ENCODE results near the gene ACTL6B.

The ACTL6B gene

DNA sequence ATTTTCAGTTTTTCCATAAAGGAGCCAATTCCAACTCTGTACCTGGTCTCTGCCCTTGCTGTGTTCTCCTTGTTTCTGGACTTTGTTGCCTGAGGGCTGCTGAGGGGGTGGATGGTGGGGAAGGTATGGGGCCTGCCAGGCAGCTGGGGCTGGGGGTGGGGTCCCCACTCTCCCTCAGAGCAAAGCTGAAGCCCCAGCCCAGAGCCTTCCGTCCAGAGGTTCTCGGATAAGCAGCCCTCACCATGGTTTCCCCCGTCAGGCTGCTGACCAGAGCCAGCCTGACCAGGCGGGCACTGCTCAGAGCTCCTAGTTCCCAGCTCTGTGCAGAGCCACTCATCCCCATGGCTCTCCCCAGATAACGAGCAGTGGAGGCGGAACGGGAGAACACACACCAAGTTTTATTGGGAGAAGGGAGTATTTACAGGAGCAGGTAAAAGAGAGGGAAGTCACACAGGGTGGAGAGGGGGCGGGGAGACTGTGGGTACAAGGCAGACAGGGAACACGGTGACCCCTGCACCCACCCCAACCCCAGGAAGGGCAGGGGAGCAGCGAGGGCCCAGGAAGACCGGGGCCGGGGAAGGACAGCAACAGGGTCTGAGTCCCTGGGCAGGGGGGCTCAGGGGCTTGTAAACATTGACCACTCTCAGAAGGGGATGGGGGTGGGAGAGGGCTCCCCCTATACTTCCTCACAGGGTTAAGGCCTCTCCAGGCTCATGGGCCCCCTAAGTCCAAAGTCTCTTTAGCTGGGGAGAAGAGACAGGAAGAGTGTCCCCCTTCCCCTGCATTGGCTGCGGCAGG, 23.1 kb upstream of the ACTL6B start:
- CTCF ChIA-PET = interaction anchor here (0.7 to 1.5 kb wide), 3 partner anchors 26 to 145 kb away, joined by 3 to 4 read pairs (median 3); no protein-coding TSS in a partner anchor
- TF ChIP-seq SUZ12 (IDR thresholded peaks at IDR 0.05) (no peak), FOXA1 (IDR thresholded peaks at IDR 0.05) (no peak), ARNT (IDR thresholded peaks at IDR 0.05) (no peak), TARDBP (IDR thresholded peaks at IDR 0.05) (no peak), ZNF384 (IDR thresholded peaks at IDR 0.05) (no peak), ELF4 (IDR thresholded peaks at IDR 0.05) (no peak), L3MBTL2 (conservative IDR thresholded peaks at IDR 0.05) (no peak), HDGF (IDR thresholded peaks at IDR 0.05; ENCODE audit: borderline replicate concordance) (no peak), CTBP1 (IDR thresholded peaks at IDR 0.05; ENCODE audit: borderline replicate concordance) (no peak), FOXM1 (IDR thresholded peaks at IDR 0.05; ENCODE audit: borderline replicate concordance) (no peak), SP1 (IDR thresholded peaks at IDR 0.05) (no peak), FOXK2 (IDR thresholded peaks at IDR 0.05) (no peak), BHLHE40 (IDR thresholded peaks at IDR 0.05; ENCODE audit: borderline replicate concordance) (no peak), NFRKB (IDR thresholded peaks at IDR 0.05) (no peak), LEF1 (IDR thresholded peaks at IDR 0.05; ENCODE audit: borderline replicate concordance) (no peak)
- TF ChIP-seq, protein P1, sequence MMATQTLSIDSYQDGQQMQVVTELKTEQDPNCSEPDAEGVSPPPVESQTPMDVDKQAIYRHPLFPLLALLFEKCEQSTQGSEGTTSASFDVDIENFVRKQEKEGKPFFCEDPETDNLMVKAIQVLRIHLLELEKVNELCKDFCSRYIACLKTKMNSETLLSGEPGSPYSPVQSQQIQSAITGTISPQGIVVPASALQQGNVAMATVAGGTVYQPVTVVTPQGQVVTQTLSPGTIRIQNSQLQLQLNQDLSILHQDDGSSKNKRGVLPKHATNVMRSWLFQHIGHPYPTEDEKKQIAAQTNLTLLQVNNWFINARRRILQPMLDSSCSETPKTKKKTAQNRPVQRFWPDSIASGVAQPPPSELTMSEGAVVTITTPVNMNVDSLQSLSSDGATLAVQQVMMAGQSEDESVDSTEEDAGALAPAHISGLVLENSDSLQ (IDR thresholded peaks at IDR 0.05) = no peak
- POLR2A ChIA-PET = interaction anchor here (0.8 to 1.5 kb wide), 4 partner anchors 24 to 141 kb away, joined by 3 to 5 read pairs (median 3); partner anchors contain the start of genes AGFG2, FBXO24, LRCH4 and POP7
- no peak for DNase-seq (ENCODE audit: extremely low spot score)

DNA sequence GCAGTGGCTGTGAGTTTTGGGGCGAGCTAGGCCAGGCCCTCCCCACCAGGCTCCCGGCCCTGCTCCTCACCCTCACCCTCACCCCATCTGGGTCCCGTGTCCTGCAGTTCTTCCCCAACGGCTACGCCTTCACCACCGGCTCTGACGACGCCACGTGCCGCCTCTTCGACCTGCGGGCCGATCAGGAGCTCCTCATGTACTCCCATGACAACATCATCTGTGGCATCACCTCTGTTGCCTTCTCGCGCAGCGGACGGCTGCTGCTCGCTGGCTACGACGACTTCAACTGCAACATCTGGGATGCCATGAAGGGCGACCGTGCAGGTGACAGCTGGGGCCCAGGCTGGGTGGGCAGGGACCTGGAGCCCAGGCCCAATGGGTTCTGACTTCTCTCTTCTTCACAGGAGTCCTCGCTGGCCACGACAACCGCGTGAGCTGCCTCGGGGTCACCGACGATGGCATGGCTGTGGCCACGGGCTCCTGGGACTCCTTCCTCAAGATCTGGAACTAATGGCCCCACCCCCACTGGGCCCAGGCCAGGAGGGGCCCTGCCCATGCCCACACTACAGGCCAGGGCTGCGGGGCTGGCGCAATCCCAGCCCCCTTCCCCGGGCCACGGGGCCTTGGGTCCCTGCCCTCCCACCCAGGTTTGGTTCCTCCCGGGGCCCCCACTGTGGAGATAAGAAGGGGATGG, 22.2 kb upstream of the ACTL6B start:
- POLR2A ChIA-PET = interaction anchor here (0.8 to 1.5 kb wide), 3 partner anchors 25 to 92 kb away, joined by 3 to 5 read pairs (median 3); partner anchors contain the start of genes FBXO24, LRCH4 and POP7
- CTCF ChIA-PET = interaction anchor here (0.7 to 1.5 kb wide), 4 partner anchors 13 to 144 kb away, joined by 3 to 4 read pairs (median 3); no protein-coding TSS in a partner anchor
- DNase-seq (ENCODE audit: extremely low spot score) = no peak
- no peak for TF ChIP-seq TARDBP (IDR thresholded peaks at IDR 0.05)
- no peak for TF ChIP-seq SUZ12 (IDR thresholded peaks at IDR 0.05)
- no peak for TF ChIP-seq LEF1 (IDR thresholded peaks at IDR 0.05; ENCODE audit: borderline replicate concordance)
- no peak for TF ChIP-seq SP1 (IDR thresholded peaks at IDR 0.05)
- no peak for TF ChIP-seq FOXM1 (IDR thresholded peaks at IDR 0.05; ENCODE audit: borderline replicate concordance)
- TF ChIP-seq BHLHE40 (IDR thresholded peaks at IDR 0.05; ENCODE audit: borderline replicate concordance) = no peak
- no peak for TF ChIP-seq L3MBTL2 (conservative IDR thresholded peaks at IDR 0.05)
- no peak for TF ChIP-seq FOXA1 (IDR thresholded peaks at IDR 0.05)
- no peak for TF ChIP-seq ZNF384 (IDR thresholded peaks at IDR 0.05)
- TF ChIP-seq ARNT (IDR thresholded peaks at IDR 0.05) = no peak
- no peak for TF ChIP-seq FOXK2 (IDR thresholded peaks at IDR 0.05)
- no peak for TF ChIP-seq ELF4 (IDR thresholded peaks at IDR 0.05)

DNA sequence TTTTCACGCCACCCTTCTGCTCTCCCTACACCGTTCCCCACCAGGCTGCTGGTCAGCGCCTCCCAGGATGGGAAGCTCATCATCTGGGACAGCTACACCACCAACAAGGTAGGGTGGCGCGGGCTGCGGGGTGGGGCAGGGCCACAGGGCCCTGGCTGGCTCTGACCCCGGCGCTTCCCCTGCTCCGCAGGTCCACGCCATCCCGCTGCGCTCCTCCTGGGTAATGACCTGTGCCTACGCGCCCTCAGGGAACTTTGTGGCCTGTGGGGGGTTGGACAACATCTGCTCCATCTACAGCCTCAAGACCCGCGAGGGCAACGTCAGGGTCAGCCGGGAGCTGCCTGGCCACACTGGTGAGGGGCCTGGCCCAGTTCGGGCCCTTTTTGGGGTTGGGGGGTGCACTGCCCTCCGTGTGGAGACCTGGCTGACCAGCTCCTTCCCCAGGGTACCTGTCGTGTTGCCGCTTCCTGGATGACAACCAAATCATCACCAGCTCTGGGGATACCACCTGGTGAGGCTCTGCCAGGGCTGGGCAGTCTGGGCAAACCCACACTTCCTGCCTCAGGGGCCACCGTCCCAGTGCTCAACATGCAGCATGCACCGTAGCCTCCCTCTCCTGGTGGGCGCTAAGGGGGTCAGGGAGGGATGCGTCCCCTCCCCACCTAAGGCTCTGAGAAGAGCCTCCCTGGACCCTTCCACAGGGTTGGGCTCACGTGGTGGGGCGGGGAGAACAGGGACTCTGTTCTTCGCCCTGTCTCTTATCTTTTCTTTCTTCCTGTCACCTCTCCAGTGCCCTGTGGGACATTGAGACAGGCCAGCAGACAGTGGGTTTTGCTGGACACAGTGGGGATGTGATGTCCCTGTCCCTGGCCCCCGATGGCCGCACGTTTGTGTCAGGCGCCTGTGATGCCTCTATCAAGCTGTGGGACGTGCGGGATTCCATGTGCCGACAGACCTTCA, 21.3 kb upstream of the ACTL6B start:
- ChIA-PET POLR2A (interaction anchor here (1.0 to 2.1 kb wide), 4 partner anchors 14 to 91 kb away, joined by 3 to 9 read pairs (median 4); partner anchors contain the start of genes FBXO24, LRCH4 and POP7), CTCF (interaction anchor here (0.8 to 1.5 kb wide), 3 partner anchors 13 to 48 kb away, joined by 3 to 4 read pairs (median 4); no protein-coding TSS in a partner anchor)
- DNase-seq (ENCODE audit: extremely low spot score) = no peak
- no peak for TF ChIP-seq HDGF (IDR thresholded peaks at IDR 0.05; ENCODE audit: borderline replicate concordance)
- no peak for TF ChIP-seq BHLHE40 (IDR thresholded peaks at IDR 0.05; ENCODE audit: borderline replicate concordance)
- TF ChIP-seq, protein P1 (IDR thresholded peaks at IDR 0.05) = no peak
- TF ChIP-seq FOXK2 (IDR thresholded peaks at IDR 0.05) = no peak
- no peak for TF ChIP-seq NFRKB (IDR thresholded peaks at IDR 0.05)
- no peak for TF ChIP-seq FOXM1 (IDR thresholded peaks at IDR 0.05; ENCODE audit: borderline replicate concordance)
- TF ChIP-seq LEF1 (IDR thresholded peaks at IDR 0.05; ENCODE audit: borderline replicate concordance) = no peak
- no peak for TF ChIP-seq ARNT (IDR thresholded peaks at IDR 0.05)
- no peak for TF ChIP-seq FOXA1 (IDR thresholded peaks at IDR 0.05)

DNA sequence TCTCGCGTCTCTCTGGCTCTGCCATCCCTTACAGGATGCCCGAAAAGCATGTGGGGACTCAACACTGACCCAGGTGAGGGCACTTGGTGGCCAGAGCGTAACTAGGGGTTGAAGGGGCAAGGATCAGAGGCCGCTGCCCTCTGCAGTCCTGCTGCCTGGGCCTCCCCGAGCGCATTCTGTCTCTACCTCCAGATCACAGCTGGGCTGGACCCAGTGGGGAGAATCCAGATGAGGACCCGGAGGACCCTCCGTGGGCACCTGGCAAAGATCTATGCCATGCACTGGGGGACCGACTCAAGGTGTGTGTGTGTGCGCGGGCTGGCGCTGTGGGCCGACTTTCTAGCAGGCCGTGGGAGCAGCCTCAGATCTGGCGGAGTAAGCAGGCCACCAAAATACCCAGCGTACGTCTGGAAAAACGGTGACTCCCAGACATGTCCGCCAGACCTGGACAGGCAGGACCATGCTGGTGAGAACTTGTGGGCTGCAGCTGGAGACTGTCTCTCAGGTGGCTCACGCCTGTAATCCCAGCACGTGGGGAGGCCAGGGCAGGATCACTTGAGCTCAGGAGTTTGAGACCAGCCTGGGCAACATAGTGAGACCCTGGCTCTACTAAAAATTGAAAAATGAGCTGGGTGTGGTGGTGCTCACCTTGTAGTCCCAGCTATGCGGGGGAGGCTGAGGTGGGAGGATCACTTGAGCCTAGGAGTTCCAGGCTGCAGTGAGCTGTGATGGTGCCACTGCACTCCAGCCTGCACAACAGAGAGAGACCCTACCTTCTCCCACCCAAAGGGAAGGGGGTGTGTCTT, 20.5 kb upstream of the ACTL6B start:
- TF ChIP-seq NFRKB (IDR thresholded peaks at IDR 0.05) (no peak), ZNF384 (IDR thresholded peaks at IDR 0.05) (no peak), SUZ12 (IDR thresholded peaks at IDR 0.05) (no peak), BHLHE40 (IDR thresholded peaks at IDR 0.05; ENCODE audit: borderline replicate concordance) (no peak), CTBP1 (IDR thresholded peaks at IDR 0.05; ENCODE audit: borderline replicate concordance) (no peak), LEF1 (IDR thresholded peaks at IDR 0.05; ENCODE audit: borderline replicate concordance) (no peak), FOXM1 (IDR thresholded peaks at IDR 0.05; ENCODE audit: borderline replicate concordance) (no peak), HDGF (IDR thresholded peaks at IDR 0.05; ENCODE audit: borderline replicate concordance) (no peak), L3MBTL2 (conservative IDR thresholded peaks at IDR 0.05) (no peak), SP1 (IDR thresholded peaks at IDR 0.05) (no peak), ELF4 (IDR thresholded peaks at IDR 0.05) (no peak), TARDBP (IDR thresholded peaks at IDR 0.05) (no peak), FOXA1 (IDR thresholded peaks at IDR 0.05) (no peak), ARNT (IDR thresholded peaks at IDR 0.05) (no peak), FOXK2 (IDR thresholded peaks at IDR 0.05) (no peak)
- TF ChIP-seq, protein P1 (IDR thresholded peaks at IDR 0.05) = no peak
- CTCF ChIA-PET = interaction anchor here (0.8 to 1.4 kb wide), 2 partner anchors 14 to 15 kb away, joined by 3 to 4 read pairs; no protein-coding TSS in a partner anchor
- DNase-seq (ENCODE audit: extremely low spot score) = no peak
- POLR2A ChIA-PET = interaction anchor here (1.0 to 2.1 kb wide), 2 partner anchors 15 to 29 kb away, joined by 4 to 9 read pairs; partner anchors contain the start of gene POP7

Data from HEK293T (cell line).